Vagina (tissue), 2 donors: ENCODE measurements around the gene OVOL1.

Experiments used
- POLR2A ChIP-seq, 2 donors: fragments of 450-650 bp; IDR thresholded peaks; one replicate each; pipeline ENCODE4 v1.6.1; 2017; ENCODE audit warnings: antibody characterized with exemption in 2 of 2, mild to moderate bottlenecking in 2 of 2, moderate library complexity in 2 of 2
- POLR2AphosphoS5 ChIP-seq, 2 donors: sonication (generic); formaldehyde crosslinking; IDR thresholded peaks; one replicate each; pipeline ENCODE4 v1.9.0; 2017; ENCODE audit warnings: antibody characterized with exemption in 2 of 2, mild to moderate bottlenecking in 2 of 2, low read depth in 1 of 2; ENCODE audit not compliant: insufficient read depth in 1 of 2
- TF ChIP-seq, protein P1 (sequence below), 3 experiments: fragments of 450-650 bp in 2 of 3; fragments of 200-600 bp in 1 of 3; sonication (generic) in 1 of 3; IDR thresholded peaks; one replicate each; pipeline ENCODE4 v1.5.1; 2017 to 2019; ENCODE audit warnings: antibody characterized with exemption in 3 of 3, mild to moderate bottlenecking in 2 of 3, moderate library complexity in 2 of 3

DNA sequence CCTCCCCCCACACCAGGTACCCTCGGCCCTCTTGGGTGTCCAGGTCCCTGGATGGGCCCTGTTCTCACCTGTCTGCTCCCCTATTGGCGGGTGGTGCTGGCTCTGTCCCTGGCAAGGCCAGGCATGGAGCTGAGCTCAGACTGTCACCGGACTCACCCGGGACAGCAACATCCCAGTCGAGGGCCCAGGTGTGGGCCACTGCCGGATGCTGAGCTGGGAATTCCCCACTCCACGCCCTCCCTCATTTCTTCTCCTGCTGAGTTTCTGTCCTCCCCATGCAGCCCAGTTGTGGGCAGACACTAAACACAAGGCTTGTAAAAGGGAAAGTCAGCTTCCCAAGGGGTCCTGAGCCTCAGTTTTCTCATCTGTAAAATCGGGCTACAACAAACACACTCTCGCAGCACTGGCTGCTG is 4.0 kb upstream of the OVOL1 start:
- TF ChIP-seq, protein P1, sequence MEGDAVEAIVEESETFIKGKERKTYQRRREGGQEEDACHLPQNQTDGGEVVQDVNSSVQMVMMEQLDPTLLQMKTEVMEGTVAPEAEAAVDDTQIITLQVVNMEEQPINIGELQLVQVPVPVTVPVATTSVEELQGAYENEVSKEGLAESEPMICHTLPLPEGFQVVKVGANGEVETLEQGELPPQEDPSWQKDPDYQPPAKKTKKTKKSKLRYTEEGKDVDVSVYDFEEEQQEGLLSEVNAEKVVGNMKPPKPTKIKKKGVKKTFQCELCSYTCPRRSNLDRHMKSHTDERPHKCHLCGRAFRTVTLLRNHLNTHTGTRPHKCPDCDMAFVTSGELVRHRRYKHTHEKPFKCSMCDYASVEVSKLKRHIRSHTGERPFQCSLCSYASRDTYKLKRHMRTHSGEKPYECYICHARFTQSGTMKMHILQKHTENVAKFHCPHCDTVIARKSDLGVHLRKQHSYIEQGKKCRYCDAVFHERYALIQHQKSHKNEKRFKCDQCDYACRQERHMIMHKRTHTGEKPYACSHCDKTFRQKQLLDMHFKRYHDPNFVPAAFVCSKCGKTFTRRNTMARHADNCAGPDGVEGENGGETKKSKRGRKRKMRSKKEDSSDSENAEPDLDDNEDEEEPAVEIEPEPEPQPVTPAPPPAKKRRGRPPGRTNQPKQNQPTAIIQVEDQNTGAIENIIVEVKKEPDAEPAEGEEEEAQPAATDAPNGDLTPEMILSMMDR (IDR thresholded peaks at IDR 0.05): no peak
- TF ChIP-seq POLR2AphosphoS5 (IDR thresholded peaks at IDR 0.05; ENCODE audit: insufficient read depth in 1 of 2, low read depth in 1 of 2) (no peak), POLR2A (IDR thresholded peaks at IDR 0.05) (no peak)
